SK-N-SH treated with all-trans-retinoic acid at 6 μM for 48 hours (cell line): ENCODE results near the gene RPGRIP1L.

ENCODE experiments used
- ATAC-seq: fragments of 200-7000 bp; cut with Tn5 transposase; 3 replicates; pipeline ENCODE4 v1.9.1; 2020; ENCODE audit warnings: mild to moderate bottlenecking, moderate library complexity
- ARNTL ChIP-seq: fragments of 450-650 bp; formaldehyde crosslinking; IDR thresholded peaks from 2 replicates; pipeline ENCODE4 v1.5.0; 2020; ENCODE audit warnings: low read depth, mild to moderate bottlenecking, moderate library complexity, borderline replicate concordance
- BACH2 ChIP-seq: fragments of 250-450 bp; sonication (Bioruptor Pico); IDR thresholded peaks from 2 replicates; pipeline ENCODE4 v1.9.0; 2021; ENCODE audit warnings: mild to moderate bottlenecking, borderline replicate concordance
- CSRNP3 ChIP-seq: fragments of 250-450 bp; sonication (Bioruptor Pico); IDR thresholded peaks from 2 replicates; pipeline ENCODE4 v1.5.1; 2021; ENCODE audit warnings: mild to moderate bottlenecking, moderate library complexity
- ESRRG ChIP-seq: fragments of 250-450 bp; sonication (Bioruptor Pico); IDR thresholded peaks from 2 replicates; pipeline ENCODE4 v1.6.1; 2021; ENCODE audit warnings: mild to moderate bottlenecking
- GLIS3 ChIP-seq: fragments of 250-450 bp; sonication (Bioruptor Pico); IDR thresholded peaks from 2 replicates; pipeline ENCODE4 v1.5.0; 2020; ENCODE audit warnings: mild to moderate bottlenecking, moderate library complexity
- ISL1 ChIP-seq: fragments of 250-450 bp; sonication (Bioruptor Pico); IDR thresholded peaks from 2 replicates; pipeline ENCODE4 v2.1.2; 2022; ENCODE audit warnings: mild to moderate bottlenecking, moderate library complexity
- OSR1 ChIP-seq: fragments of 250-450 bp; sonication (Bioruptor Pico); IDR thresholded peaks from 2 replicates; pipeline ENCODE4 v1.8.0; 2022; ENCODE audit warnings: moderate library complexity, mild to moderate bottlenecking, inconsistent platforms
- PATZ1 ChIP-seq: fragments of 250-450 bp; sonication (Bioruptor Pico); IDR thresholded peaks from 2 replicates; pipeline ENCODE4 v1.8.0; 2020; ENCODE audit warnings: mild to moderate bottlenecking, moderate library complexity, borderline replicate concordance
- POU6F1 ChIP-seq: fragments of 250-450 bp; sonication (Bioruptor Pico); IDR thresholded peaks from 2 replicates; pipeline ENCODE4 v1.8.0; 2021; ENCODE audit warnings: low read depth, mild to moderate bottlenecking, moderate library complexity, borderline replicate concordance
- PPARA ChIP-seq: fragments of 250-450 bp; sonication (Bioruptor Pico); IDR thresholded peaks from 2 replicates; pipeline ENCODE4 v1.5.0; 2020; ENCODE audit warnings: mild to moderate bottlenecking, borderline replicate concordance
- RARB ChIP-seq: fragments of 250-450 bp; sonication (Bioruptor Pico); IDR thresholded peaks from 2 replicates; pipeline ENCODE4 v1.8.0; 2021; ENCODE audit warnings: mild to moderate bottlenecking, moderate library complexity
- SNAI2 ChIP-seq: fragments of 250-450 bp; sonication (Bioruptor Pico); IDR thresholded peaks from 2 replicates; pipeline ENCODE4 v1.5.0; 2020; ENCODE audit warnings: mild to moderate bottlenecking, moderate library complexity
- TCF4 ChIP-seq: fragments of 250-450 bp; sonication (Bioruptor Pico); IDR thresholded peaks from 2 replicates; pipeline ENCODE4 v1.8.0; 2021; ENCODE audit warnings: mild to moderate bottlenecking, moderate library complexity, borderline replicate concordance
- TOX ChIP-seq: fragments of 250-450 bp; sonication (Bioruptor Pico); IDR thresholded peaks from 2 replicates; pipeline ENCODE4 v1.8.0; 2021; ENCODE audit warnings: mild to moderate bottlenecking, moderate library complexity, borderline replicate concordance
- TSHZ2 ChIP-seq: fragments of 250-450 bp; sonication (Bioruptor Pico); IDR thresholded peaks from 2 replicates; pipeline ENCODE4 v1.5.0; 2020; ENCODE audit warnings: mild to moderate bottlenecking, moderate library complexity
- ZC3H10 ChIP-seq: fragments of 250-450 bp; sonication (Bioruptor Pico); IDR thresholded peaks from 2 replicates; pipeline ENCODE4 v1.5.1; 2021; ENCODE audit warnings: mild to moderate bottlenecking, moderate library complexity
- ZFP3 ChIP-seq: fragments of 250-450 bp; sonication (Bioruptor Pico); IDR thresholded peaks from 2 replicates; pipeline ENCODE4 v1.5.0; 2020; ENCODE audit warnings: mild to moderate bottlenecking, moderate library complexity
- ZFP30 ChIP-seq: fragments of 450-650 bp; formaldehyde crosslinking; IDR thresholded peaks from 2 replicates; pipeline ENCODE4 v1.5.0; 2022; ENCODE audit warnings: mild to moderate bottlenecking, moderate library complexity
- ZNF565 ChIP-seq: fragments of 450-650 bp; formaldehyde crosslinking; conservative IDR thresholded peaks from 2 replicates; pipeline ENCODE4 v1.5.0; 2020; ENCODE audit warnings: low read depth, mild to moderate bottlenecking, moderate library complexity
- ZNF70 ChIP-seq: fragments of 450-650 bp; formaldehyde crosslinking; IDR thresholded peaks from 2 replicates; pipeline ENCODE4 v1.5.0; 2020; ENCODE audit warnings: mild to moderate bottlenecking, moderate library complexity
- ZNF8 ChIP-seq: fragments of 450-650 bp; formaldehyde crosslinking; IDR thresholded peaks from 2 replicates; pipeline ENCODE4 v1.5.0; 2020; ENCODE audit warnings: mild to moderate bottlenecking, moderate library complexity

RPGRIP1L gene

GRCh38 chr16:53620476-53620875, 83.2 kb downstream of the RPGRIP1L start:
- TF ChIP-seq TCF4 (CRISPR knock-in tag) (no peak), TOX (CRISPR knock-in tag) (no peak), ZFP30 (CRISPR knock-in tag) (no peak), PPARA (CRISPR knock-in tag) (no peak), POU6F1 (CRISPR knock-in tag) (no peak), ISL1 (no peak), ESRRG (CRISPR knock-in tag) (no peak), ZNF8 (CRISPR knock-in tag) (no peak), TSHZ2 (CRISPR knock-in tag) (no peak), ARNTL (no peak), SNAI2 (CRISPR knock-in tag) (no peak), ZNF565 (CRISPR knock-in tag) (no peak), ZC3H10 (CRISPR knock-in tag) (no peak), ZNF70 (no peak), CSRNP3 (CRISPR knock-in tag) (no peak), PATZ1 (CRISPR knock-in tag) (no peak), OSR1 (CRISPR knock-in tag) (no peak), GLIS3 (CRISPR knock-in tag) (no peak), BACH2 (no peak)
- ATAC-seq, result no peak

GRCh38 chr16:53619235-53619634, 84.4 kb downstream of the RPGRIP1L start:
- no peak for ATAC-seq
- TF ChIP-seq ZNF70 (no peak), ZNF565 (CRISPR knock-in tag) (no peak), ZNF8 (CRISPR knock-in tag) (no peak), TSHZ2 (CRISPR knock-in tag) (no peak), SNAI2 (CRISPR knock-in tag) (no peak), ZFP30 (CRISPR knock-in tag) (no peak)

- no peak for ATAC-seq
- no peak for TF ChIP-seq POU6F1 (CRISPR knock-in tag)
- no peak for TF ChIP-seq ZFP3 (CRISPR knock-in tag)
- TF ChIP-seq TSHZ2 (CRISPR knock-in tag), result no peak
- no peak for TF ChIP-seq TOX (CRISPR knock-in tag)
- TF ChIP-seq SNAI2 (CRISPR knock-in tag), result no peak
- no peak for TF ChIP-seq CSRNP3 (CRISPR knock-in tag)
- TF ChIP-seq RARB (CRISPR knock-in tag), result no peak
- no peak for TF ChIP-seq ZNF70
- no peak for TF ChIP-seq ARNTL
Measured at GRCh38 chr16:53614346-53614745, 89.3 kb downstream of the RPGRIP1L start.
